Epithelial cell of esophagus (primary cell): ENCODE measurements around the gene CLDN16.
A peak's percentile ranks its signal among the peaks of the same experiment; 100 is the strongest.

ENCODE experiments used
- DNase-seq: peaks from one replicate; pipeline ENCODE4 v3.0.0; 2010; ENCODE audit warnings: low read depth
- H3K4me3 ChIP-seq: 2 replicates; pipeline ENCODE4 v1.5.1; 2011; ENCODE audit warnings: mild to moderate bottlenecking, low read length, control low read depth
- TF ChIP-seq, protein P1 (sequence below): IDR thresholded peaks from 2 replicates; pipeline ENCODE4 v1.5.1; 2011; ENCODE audit warnings: low read depth, mild to moderate bottlenecking, low read length, control low read depth, inconsistent platforms; ENCODE audit not compliant: insufficient read depth; ENCODE audit errors: missing control alignments

The CLDN16 gene

DNA sequence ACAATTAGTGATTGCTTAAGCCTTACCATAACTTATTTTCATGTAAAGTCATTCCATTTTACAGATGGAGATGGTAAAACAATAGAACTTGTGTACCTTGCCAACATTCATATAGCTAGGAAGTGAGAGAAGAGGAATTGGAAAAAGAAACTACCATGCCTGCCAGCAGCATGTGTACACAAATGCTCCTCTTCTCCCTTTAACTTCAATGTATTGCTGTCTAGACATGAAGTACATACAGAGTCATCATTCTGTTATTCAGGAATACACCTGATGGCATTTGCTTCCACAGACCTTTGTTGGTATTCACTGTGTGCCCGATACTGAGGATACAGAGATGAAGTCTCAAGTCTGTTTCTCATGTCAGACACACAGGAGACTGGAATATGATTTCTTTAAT is 68.8 kb downstream of the CLDN16 start:
- TF ChIP-seq, protein P1, sequence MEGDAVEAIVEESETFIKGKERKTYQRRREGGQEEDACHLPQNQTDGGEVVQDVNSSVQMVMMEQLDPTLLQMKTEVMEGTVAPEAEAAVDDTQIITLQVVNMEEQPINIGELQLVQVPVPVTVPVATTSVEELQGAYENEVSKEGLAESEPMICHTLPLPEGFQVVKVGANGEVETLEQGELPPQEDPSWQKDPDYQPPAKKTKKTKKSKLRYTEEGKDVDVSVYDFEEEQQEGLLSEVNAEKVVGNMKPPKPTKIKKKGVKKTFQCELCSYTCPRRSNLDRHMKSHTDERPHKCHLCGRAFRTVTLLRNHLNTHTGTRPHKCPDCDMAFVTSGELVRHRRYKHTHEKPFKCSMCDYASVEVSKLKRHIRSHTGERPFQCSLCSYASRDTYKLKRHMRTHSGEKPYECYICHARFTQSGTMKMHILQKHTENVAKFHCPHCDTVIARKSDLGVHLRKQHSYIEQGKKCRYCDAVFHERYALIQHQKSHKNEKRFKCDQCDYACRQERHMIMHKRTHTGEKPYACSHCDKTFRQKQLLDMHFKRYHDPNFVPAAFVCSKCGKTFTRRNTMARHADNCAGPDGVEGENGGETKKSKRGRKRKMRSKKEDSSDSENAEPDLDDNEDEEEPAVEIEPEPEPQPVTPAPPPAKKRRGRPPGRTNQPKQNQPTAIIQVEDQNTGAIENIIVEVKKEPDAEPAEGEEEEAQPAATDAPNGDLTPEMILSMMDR: no peak
- no peak overlapping the region for H3K4me3 ChIP-seq
- peak; percentile 30 for DNase-seq

DNA sequence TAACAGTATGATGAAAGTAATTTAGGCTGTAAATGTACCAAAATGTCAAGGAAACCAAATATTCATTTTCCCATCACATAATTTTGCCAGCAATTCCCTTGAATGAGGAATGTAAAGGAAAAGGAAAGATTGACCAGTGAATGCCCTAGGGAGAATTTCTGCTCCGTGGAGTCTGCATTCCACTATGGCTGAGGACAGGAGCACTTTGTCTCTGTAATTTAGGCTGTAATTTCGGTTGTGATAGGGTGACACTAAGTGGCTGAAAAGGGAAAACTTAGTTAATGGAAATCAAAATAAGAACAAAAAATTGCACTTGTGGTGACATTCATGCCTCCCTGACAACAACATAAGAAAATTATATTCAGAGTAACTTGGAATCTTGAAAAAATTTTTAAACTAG is 70.1 kb downstream of the CLDN16 start:
- TF ChIP-seq, protein P1: no peak
- DNase-seq: peak; percentile 11
- no peak overlapping the region for H3K4me3 ChIP-seq
